Measurements from ENCODE around the gene ACOT8.
"Not testable (repeated sequence)": the region's sequence is repeated elsewhere in the genome, so short reads cannot be mapped to it uniquely, and the experiment has no call there.

The ACOT8 gene

GRCh38 chr20:45887346-45887715 is 30.1 kb upstream of the ACOT8 start, which contains the start of gene SPATA25:
SPATA25 (minus strand) TSS chr20:45887622; CDS start chr20:45887590, 32 bp downstream.
- DNase-seq (ENCODE audit: low spot score): no peak

DNA sequence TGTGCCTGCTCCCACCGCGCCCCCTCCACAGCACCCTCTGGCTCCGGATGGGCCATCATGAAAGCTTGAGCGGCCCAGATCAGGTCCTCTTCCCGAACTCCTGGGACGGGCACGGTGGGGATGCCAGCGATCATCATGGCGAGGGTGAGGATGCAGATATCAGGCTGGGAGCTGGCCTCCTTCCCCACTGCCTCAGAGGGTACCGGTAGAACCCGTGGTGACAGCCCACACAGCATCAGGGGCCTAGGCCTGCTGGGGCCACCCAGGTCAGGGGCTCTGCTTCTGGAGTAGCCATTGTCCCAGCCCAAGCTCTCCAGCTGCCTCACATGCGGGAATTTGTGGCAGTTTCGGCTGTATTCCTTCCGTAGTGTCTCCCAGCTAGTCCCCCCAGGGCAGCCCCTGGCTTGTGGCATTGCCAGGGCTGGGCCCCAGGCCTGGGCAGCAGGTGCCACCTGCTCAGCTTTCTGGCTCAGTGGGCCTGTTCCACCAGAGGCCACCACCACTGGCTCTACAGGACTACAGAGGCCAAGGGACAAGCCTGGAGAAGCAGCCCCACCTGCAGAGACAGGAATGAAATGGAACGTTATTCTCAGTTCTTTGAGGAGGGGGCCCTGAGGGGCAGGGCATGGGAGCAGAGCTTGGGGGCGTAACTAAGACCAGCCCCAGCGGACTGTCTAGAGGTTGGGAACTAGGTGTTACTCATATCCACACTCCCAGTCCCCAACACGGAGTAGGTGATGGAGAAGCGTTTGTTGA is 29.6 kb upstream of the ACOT8 start:
- DNase-seq (ENCODE audit: low spot score): no peak

- no peak for DNase-seq (ENCODE audit: low spot score)
Observed at GRCh38 chr20:45883100-45883469, 25.9 kb upstream of the ACOT8 start.

DNA sequence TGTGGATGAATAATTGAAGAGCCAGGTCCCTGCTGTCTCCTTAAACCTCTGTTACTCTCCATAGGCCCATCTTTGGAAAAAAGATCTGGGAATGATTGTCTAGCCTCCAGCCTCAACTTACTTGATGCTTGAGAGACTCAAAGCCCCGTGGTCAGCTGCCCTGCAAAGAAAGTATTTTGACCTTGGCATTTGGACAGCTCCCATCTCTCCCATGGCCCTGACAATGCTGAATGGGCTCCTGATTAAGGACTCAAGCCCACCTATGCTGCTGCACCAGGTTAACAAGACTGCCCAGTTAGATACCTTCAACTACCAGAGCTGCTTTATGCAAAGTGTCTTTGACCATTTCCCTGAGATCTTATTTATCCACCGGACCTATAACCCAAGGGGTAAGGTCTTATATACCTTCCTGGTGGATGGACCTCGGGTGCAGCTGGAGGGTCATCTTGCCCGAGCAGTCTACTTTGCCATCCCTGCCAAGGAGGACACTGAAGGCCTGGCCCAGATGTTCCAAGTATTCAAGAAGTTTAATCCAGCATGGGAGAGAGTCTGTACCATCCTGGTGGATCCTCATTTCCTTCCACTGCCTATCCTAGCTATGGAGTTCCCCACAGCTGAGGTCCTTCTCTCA is 25.4 kb upstream of the ACOT8 start:
- no peak for DNase-seq (ENCODE audit: low spot score)

DNA sequence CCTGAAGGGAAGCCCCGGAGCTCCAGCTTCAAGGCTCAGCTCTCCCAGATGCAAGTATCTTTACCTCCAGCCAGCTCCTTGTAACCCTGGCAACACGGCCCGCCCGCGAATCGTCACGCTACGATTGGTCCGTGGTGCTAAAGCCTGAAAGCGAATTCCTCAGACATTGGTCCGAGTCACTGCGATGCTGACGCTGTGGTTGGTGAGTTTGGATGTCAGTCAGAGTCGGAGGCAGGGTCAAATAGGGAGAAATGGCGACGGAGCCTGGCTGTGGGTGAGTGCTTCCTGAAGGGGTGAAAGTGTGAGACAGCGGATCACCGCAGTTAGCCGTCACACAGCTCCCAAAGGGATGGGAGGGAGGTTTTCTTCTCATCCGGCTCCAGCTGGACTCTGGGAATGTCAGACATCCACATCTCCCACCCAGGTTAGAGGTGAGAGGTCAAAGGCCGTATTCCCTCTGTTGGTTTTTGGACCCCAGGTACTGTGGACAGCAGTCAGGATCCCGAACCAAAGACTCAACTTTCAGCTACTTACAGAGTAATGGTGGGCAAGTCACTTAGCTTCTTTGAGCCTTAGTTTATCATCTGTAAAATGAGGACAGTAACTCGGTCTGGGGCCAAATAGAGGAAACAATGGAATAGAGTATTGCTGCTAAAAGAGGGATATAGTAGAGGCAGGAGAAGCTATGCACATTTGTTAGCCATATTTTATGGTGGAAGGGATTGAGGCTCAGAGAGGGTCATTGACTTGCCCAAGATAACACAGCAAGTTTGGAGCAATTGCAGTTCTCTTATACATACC is 24.0 kb upstream of the ACOT8 start, which contains the start of gene ZSWIM1:
Gene ZSWIM1 (plus strand): TSS at position 240 of the 801 bp plus-strand sequence. CDS start 1,366 bp downstream, outside the sequence.
- DNase-seq (ENCODE audit: low spot score): peak; percentile 97

- no peak for DNase-seq (ENCODE audit: low spot score)
Observed at GRCh38 chr20:45878076-45878761, 21.0 kb upstream of the ACOT8 start.

GRCh38 chr20:45874576-45874975 is 17.4 kb upstream of the ACOT8 start:
- no peak for DNase-seq (ENCODE audit: low spot score)

DNA sequence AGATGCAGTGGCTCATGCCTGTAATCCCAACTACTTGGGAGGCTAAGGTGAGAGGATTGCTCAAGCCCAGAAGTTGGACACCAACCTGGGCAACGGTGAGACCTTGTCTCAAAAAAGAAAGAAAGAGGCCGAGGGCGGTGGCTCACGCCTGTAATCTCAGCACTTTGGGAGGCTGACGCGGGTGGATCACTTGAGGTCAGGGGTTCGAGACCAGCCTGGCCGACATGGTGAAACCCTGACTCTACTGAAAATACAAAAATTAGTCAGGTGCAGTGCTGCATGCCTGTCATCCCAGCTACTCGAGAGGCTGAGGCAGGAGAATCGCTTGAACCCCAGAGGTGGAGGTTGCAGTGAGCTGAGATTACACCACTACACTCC is 16.9 kb upstream of the ACOT8 start:
- not testable (repeated sequence) for DNase-seq (ENCODE audit: low spot score)

DNA sequence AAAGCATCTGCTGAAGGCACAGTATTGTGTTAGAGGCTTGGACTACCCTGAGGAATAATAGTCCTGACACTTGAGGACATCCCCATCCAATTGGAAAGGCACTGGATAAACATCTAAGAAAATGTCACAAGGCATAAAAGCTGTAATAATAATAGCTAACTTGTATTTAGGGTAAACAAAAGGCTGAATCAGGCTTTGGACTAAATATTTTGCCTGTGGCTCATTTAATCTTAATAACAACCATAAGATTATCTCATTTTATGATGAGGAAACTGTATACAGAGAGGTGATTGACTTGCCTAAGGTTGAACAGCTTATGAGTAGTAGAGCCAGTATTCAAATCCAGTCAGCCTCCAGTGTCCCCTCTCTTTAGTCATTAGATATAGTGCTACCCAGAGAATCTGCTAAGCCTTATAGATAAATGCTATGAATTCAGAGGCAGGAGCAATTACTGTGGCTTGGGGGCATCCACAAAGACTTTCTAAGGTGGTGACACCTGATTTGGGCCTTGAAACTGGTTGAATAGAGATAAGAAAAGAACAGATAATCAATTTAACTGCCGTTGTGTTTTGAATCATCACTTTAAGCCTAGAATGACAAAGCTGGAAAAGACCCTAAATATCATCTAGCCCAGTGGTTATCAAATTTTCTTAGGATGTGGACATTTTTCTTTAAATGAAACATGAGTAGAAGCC is 16.4 kb upstream of the ACOT8 start:
- DNase-seq (ENCODE audit: low spot score): no peak

GRCh38 chr20:45872626-45873025 is 15.4 kb upstream of the ACOT8 start:
- no peak for DNase-seq (ENCODE audit: low spot score)

GRCh38 chr20:45867819-45868176 is 10.6 kb upstream of the ACOT8 start:
- peak; percentile 18 for DNase-seq (ENCODE audit: low spot score)

DNA sequence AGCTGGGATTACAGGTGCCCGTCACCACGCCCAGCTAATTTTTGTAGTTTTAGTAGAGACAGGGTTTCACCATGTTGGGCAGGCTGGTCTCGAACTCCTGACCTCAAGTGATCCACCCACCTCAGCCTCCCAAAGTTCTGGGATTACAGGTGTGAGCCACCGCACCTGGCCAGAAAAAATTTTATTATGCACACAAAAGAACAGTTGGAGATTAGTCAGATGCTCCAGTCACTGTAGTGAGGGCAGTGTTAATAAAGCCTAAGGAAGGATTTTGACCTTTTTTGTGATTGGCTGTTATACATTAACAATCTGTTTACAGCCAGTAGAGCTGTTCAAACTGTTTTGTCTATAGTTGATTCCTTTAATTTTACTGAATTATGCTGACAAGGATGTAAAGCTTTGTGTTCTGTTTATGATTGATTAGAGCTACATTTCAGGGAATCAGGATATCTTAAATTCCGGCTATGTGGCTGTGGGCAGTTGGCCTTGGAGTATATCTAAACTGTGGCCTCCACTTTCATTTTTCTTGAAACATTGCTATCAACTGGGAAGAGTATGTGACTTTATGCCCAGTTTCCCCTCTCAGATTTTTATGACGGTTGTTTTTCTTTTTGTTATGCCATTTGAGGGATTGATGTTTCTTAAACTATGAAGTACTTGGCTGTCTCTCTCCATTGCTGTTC is 10.1 kb upstream of the ACOT8 start:
- DNase-seq (ENCODE audit: low spot score): no peak

- DNase-seq (ENCODE audit: low spot score): no peak
Observed at GRCh38 chr20:45866454-45866853, 9.3 kb upstream of the ACOT8 start.

DNA sequence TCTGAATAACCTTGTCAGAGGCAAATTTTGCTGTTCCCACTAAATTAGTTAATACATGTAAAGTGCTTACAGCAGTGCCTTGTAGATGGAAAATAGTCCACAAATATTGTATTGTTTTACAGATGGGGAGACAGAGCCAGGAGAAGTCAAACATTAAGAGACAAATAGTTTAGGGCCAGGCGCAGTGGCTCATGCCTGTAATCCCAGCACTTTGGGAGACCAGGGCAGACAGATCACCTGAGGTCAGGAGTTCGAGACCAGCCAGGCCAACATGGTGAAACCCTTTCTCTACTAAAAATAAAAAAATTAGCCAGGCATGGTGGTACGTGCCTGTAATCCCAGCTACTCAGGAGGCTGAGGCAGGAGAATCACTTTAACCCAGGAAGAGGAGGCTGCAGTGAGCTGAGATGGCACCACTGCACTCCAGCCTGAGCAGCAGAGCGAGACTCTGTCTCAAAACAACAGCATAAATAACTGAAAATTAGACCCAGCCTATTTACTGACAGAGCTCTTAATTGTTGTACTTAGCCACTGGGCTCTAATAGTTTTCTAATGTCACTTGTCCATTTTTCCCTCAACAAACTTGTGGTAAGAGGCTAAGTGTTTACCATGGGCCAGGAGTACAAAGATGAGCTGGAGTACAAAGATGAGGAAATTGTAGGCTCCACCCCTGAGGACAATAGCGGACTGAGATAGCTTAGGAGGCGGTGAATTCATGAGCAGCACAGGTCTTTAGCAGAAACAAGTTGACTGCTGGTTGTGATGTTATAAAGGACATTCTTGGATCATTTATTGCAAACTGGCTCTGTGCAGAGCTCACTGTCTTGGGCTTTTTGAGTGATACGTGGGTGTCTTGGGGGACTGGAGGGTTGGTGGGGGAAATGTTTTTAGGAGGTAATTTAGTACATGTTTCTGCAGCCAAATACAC is 6.6 kb upstream of the ACOT8 start:
- DNase-seq (ENCODE audit: low spot score): no peak

GRCh38 chr20:45861221-45862075 is 4.3 kb upstream of the ACOT8 start:
- no peak for DNase-seq (ENCODE audit: low spot score)

- peak; percentile 7 for DNase-seq (ENCODE audit: low spot score)
Observed at GRCh38 chr20:45860560-45861220, 3.5 kb upstream of the ACOT8 start.

DNA sequence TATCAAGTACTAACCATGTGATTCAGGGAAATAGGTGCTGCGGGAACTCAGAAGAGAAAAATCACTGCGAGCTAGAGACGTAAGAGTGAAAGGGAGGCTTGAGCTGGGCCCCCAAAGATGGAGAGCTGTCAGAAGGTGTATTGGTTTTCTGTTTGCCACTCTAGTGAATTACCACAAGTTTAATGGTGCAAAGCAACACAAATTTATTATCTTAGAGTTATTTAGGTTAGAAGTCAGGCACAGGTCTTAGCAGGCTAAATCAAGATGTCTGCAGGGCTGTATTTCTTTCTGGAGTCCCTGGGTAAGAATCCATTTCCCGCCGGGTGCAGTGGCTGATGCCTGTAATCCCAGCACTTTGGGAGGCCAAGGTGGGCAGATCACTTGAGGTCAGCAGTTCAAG is 2.7 kb upstream of the ACOT8 start:
- DNase-seq (ENCODE audit: low spot score): no peak

DNA sequence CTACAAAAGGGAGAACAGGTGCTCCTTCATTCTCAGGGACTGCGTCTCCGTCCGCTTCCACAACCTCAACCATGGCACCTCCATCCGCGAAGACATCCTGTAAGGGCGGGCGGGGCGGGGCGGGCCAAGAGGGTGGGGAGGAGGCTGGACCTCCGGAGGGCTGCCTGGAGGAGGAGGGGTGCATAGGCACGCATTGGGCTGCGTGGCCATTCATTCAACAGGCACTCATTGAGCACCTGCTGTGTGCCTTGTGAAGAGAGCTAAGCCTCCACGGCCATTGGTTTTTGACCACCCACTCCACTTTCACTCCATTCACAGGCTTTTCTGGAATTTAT is 657 bp upstream of the ACOT8 start:
- DNase-seq (ENCODE audit: low spot score): no peak

DNA sequence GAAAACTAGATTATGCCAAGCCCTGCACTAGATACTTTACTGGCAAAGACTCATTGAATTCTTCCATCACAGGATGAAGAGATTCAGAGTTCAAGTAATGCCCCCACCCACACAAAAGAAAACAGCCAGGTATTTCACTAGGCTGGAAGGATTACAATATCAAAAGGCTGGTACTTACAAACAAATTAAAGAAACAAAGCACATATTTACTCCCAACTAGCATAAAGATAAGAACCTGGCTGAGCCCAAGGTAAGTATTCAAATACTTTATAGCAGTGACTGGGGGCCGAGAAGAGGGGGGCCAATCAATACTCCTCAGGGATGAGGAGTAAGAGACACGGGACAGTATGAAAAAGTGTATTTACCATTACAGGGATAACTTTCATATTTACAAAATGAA is 3.7 kb downstream of the ACOT8 start:
- no peak for DNase-seq (ENCODE audit: low spot score)

Data from LoVo (cell line).